OCI-LY3 (cell line): ENCODE measurements around the gene DOCK1.

Source experiments
- H2AFZ ChIP-seq: fragments of 200-600, 300-600 bp; shearing (Covaris generic); 2 replicates; pipeline ENCODE4 v1.6.0; 2014; ENCODE audit warnings: antibody characterized with exemption, low read depth, low read length
- H3K27ac ChIP-seq: fragments of 200-600, 300-600 bp; sonication (generic); 2 replicates; pipeline ENCODE4 v1.5.1; 2014; ENCODE audit warnings: mild to moderate bottlenecking, low read length, moderate library complexity, mixed read lengths
- H3K27me3 ChIP-seq: fragments of 200-600, 300-600 bp; sonication (generic); 2 replicates; pipeline ENCODE4 v1.6.1; 2014; ENCODE audit warnings: low read depth, low read length, mixed read lengths
- H3K36me3 ChIP-seq: fragments of 200-600, 300-600 bp; sonication (generic); replicated peaks from 2 replicates; pipeline ENCODE3; 2014; ENCODE audit warnings: low read depth, low read length, mixed read lengths
- H3K4me1 ChIP-seq: fragments of 300-600, 200-600 bp; sonication (generic); 2 replicates; pipeline ENCODE4 v1.6.1; 2014; ENCODE audit warnings: low read length, mixed read lengths
- H3K4me2 ChIP-seq: fragments of 200-600, 300-600 bp; sonication (generic); 2 replicates; pipeline ENCODE4 v1.6.1; 2014; ENCODE audit warnings: low read length, mixed read lengths
- H3K4me3 ChIP-seq: fragments of 300-600, 200-600 bp; sonication (generic); 2 replicates; pipeline ENCODE4 v1.5.1; 2014; ENCODE audit warnings: antibody characterized with exemption, mild to moderate bottlenecking, low read length, moderate library complexity
- H3K79me2 ChIP-seq: fragments of 300-600, 200-600 bp; shearing (Covaris generic); 2 replicates; pipeline ENCODE4 v1.6.1; 2014; ENCODE audit warnings: mild to moderate bottlenecking, low read length, mixed read lengths
- H3K9ac ChIP-seq: fragments of 300-600, 200-600 bp; shearing (Covaris generic); 2 replicates; pipeline ENCODE4 v1.6.0; 2014; ENCODE audit warnings: mild to moderate bottlenecking, low read length, moderate library complexity
- H3K9me3 ChIP-seq: fragments of 200-600, 300-600 bp; shearing (Covaris generic); 2 replicates; pipeline ENCODE4 v1.6.1; 2014; ENCODE audit warnings: low read length, mixed read lengths; ENCODE audit not compliant: insufficient read depth
- H4K20me1 ChIP-seq: fragments of 200-600, 300-600 bp; sonication (generic); 2 replicates; pipeline ENCODE4 v1.6.1; 2016; ENCODE audit warnings: low read length, mixed read lengths; ENCODE audit not compliant: insufficient read depth
- CTCF ChIP-seq: fragments of 200-600, 300-600 bp; sonication (generic); IDR thresholded peaks from 2 replicates; pipeline ENCODE4 v1.5.1; 2014; ENCODE audit warnings: antibody characterized with exemption, low read length, low read depth
- EZH2phosphoT487 ChIP-seq: fragments of 200-600 bp; shearing (Covaris generic); IDR thresholded peaks from 2 replicates; pipeline ENCODE4 v1.6.1; 2018; ENCODE audit warnings: antibody characterized with exemption, mixed run types, low read depth

Gene DOCK1

DNA sequence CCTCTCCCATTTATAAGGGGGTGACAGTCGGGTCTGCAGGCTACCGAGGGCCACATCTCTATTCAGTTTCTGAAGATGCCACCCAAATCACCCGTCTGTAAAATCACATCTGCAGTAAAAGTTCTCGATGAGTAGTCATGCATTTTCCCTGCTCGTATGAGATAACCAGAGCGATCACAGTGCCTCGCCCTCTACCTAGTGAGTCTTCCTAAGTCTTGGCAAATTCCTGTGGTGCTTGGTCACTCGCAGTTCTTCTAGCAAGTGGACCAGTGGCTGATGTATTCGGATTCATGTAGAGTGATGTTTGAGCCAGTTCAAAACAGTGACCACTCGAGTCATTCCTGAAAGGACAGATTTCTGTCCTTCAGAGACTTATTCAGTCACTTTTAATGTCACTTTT is 246.3 kb downstream of the DOCK1 start:
- TF ChIP-seq CTCF (no peak), EZH2phosphoT487 (no peak)
- H4K20me1 ChIP-seq = no peaks in the 10 kb centered on the region
- H3K9ac ChIP-seq = no peak overlapping the region
- no peaks in the 10 kb centered on the region for H3K9me3 ChIP-seq
- H3K4me1 ChIP-seq = no peaks in the 10 kb centered on the region
- no peak overlapping the region for H3K4me2 ChIP-seq
- no peak overlapping the region for H3K27ac ChIP-seq
- H3K79me2 ChIP-seq = no peaks in the 10 kb centered on the region
- no peaks in the 10 kb centered on the region for H3K27me3 ChIP-seq
- H2AFZ ChIP-seq = no peak overlapping the region
- no peak overlapping the region for H3K4me3 ChIP-seq
- H3K36me3 ChIP-seq = no peaks in the 10 kb centered on the region

DNA sequence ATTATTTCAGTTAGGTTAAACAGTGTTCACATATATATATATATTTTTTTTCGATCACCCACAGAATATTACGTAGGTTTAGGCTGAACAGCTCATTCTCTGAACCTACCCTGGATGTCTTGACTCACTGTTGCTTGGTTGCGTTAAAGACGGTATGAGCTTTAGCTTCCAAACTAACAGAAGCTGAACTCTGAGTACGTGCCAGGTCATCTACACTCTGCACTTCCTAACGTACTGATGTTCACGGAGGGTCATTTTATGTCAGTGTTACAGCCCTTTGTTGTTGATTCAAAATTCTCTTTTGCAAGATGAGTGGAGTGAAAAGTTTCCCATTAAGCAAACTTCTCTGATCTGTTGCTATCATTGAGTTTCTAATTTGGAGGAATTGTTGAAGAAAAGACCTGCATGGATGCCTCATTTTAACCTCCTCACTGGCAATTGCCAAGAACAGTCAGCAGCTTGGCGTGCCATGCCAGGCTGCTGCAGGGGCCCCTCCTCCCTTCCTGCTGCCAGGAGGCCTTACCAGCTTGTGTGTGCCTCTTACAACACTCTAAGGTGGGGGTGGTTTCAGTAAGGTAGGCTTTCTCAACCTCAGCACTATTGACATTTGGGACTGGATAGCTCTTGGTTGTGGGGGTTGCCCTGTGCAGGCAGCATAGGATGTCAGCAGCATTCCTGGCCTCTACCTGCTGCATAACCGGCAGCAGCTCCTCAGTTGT is 246.9 kb downstream of the DOCK1 start:
- no peak overlapping the region for H3K4me2 ChIP-seq
- no peaks in the 10 kb centered on the region for H3K36me3 ChIP-seq
- TF ChIP-seq EZH2phosphoT487 (no peak), CTCF (no peak)
- H3K79me2 ChIP-seq = no peaks in the 10 kb centered on the region
- H3K9ac ChIP-seq = no peak overlapping the region
- no peaks in the 10 kb centered on the region for H3K27me3 ChIP-seq
- no peak overlapping the region for H3K4me3 ChIP-seq
- H2AFZ ChIP-seq = no peak overlapping the region
- no peak overlapping the region for H3K27ac ChIP-seq
- no peaks in the 10 kb centered on the region for H4K20me1 ChIP-seq
- H3K9me3 ChIP-seq = no peaks in the 10 kb centered on the region
- H3K4me1 ChIP-seq = no peaks in the 10 kb centered on the region

- Histone ChIP-seq H3K4me1 (no peaks in the 10 kb centered on the region), H3K4me2 (no peak overlapping the region), H3K9me3 (no peaks in the 10 kb centered on the region), H2AFZ (no peak overlapping the region), H3K36me3 (no peaks in the 10 kb centered on the region), H3K9ac (no peak overlapping the region), H4K20me1 (no peaks in the 10 kb centered on the region), H3K27ac (no peak overlapping the region), H3K4me3 (no peak overlapping the region), H3K79me2 (no peaks in the 10 kb centered on the region), H3K27me3 (no peaks in the 10 kb centered on the region)
- TF ChIP-seq EZH2phosphoT487 = no peak
- TF ChIP-seq CTCF = no peak
These were observed 248.0 kb downstream of the DOCK1 start for GRCh38 chr10:127153181-127153580.

GRCh38 chr10:127154831-127155620 is 249.8 kb downstream of the DOCK1 start:
- Histone ChIP-seq H3K9ac (no peak overlapping the region), H3K27me3 (no peaks in the 10 kb centered on the region), H2AFZ (no peak overlapping the region), H3K9me3 (no peaks in the 10 kb centered on the region), H3K4me3 (no peak overlapping the region), H3K4me1 (no peaks in the 10 kb centered on the region), H3K4me2 (no peak overlapping the region), H3K27ac (no peak overlapping the region), H3K79me2 (no peaks in the 10 kb centered on the region), H4K20me1 (no peaks in the 10 kb centered on the region), H3K36me3 (no peaks in the 10 kb centered on the region)
- TF ChIP-seq CTCF (no peak), EZH2phosphoT487 (no peak)
